K562 (cell line): ENCODE results near the gene OR7C1. TPM values are rescaled to one million over a fixed set of nuclear protein-coding genes. Genes with fewer than 3 reads are reported as not detected.

Source experiments
- ATAC-seq: fragments of 200-7000 bp; cut with Tn5 transposase; 3 replicates; pipeline ENCODE4 v1.9.1; 2020; ENCODE audit warnings: moderate library complexity
- BruUV-seq: library from RNA; stranded (reverse); fragments of 400-500 nt; replicated peaks from 2 replicates; lab custom pipeline; 2021; lab: Mats Ljungman, UMichigan
- CTCF ChIA-PET: fragments of 300-600 bp; formaldehyde crosslinking; extraction: SDS; loops from one replicate; lab custom pipeline; 2021; ENCODE audit warnings: low intra/inter-chr PET ratio; lab: Yijun Ruan, JAX
- POLR2A ChIA-PET: fragments of 300-600, 350-650 bp; sonication (Branson Sonifier 250); formaldehyde crosslinking; extraction: SDS; loops from one replicate; lab custom pipeline; 2021; ENCODE audit warnings: antibody characterized with exemption, inconsistent platforms; lab: Yijun Ruan, JAX
- DNase-seq, 4 experiments: peaks; one replicate each; pipeline versions ENCODE4 v3.0.0 to v3.0.0-alpha.2; 2011 to 2018; ENCODE audit warnings: low spot score in 3 of 4, mixed read lengths in 3 of 4; ENCODE audit errors: extremely low read depth in 1 of 4
- FAIRE-seq: peaks from 2 replicates; lab custom pipeline; 2011; peaks lifted over from hg19 to GRCh38; lab: Jason Lieb, UNC
- H2AFZ ChIP-seq: 2 replicates; pipeline ENCODE4 v1.6.0; 2011; ENCODE audit warnings: low read depth, low read length, control low read depth, inconsistent platforms
- H3K27ac ChIP-seq: fragments of 200-600 bp; 3 replicates; pipeline ENCODE4 v1.8.0; 2011; ENCODE audit warnings: low read depth, mild to moderate bottlenecking, control low read depth, inconsistent platforms, low read length, moderate library complexity, mixed read lengths; ENCODE audit errors: extremely low read depth
- H3K27me3 ChIP-seq, 2 experiments: fragments of 300-600 bp in 1 of 2; 2 replicates in 1 of 2; 3 replicates in 1 of 2; pipeline versions ENCODE4 v1.6.0 to v1.8.0; 2011; ENCODE audit warnings: inconsistent platforms in 2 of 2, low read length in 2 of 2, mild to moderate bottlenecking in 1 of 2, mixed read lengths in 1 of 2, moderate library complexity in 1 of 2; ENCODE audit not compliant: control insufficient read depth in 2 of 2, insufficient read depth in 2 of 2
- H3K36me3 ChIP-seq: fragments of 300-600 bp; 3 replicates; pipeline ENCODE4 v1.8.0; 2011; ENCODE audit warnings: mild to moderate bottlenecking, low read length, inconsistent platforms; ENCODE audit not compliant: control insufficient read depth, insufficient read depth
- H3K4me1 ChIP-seq, 2 experiments: fragments of 200-600 bp in 1 of 2; replicated peaks in 1 of 2; 2 replicates in 1 of 2; 3 replicates in 1 of 2; pipeline versions ENCODE4 v1.5.1 to v1.8.0; 2011; ENCODE audit warnings: inconsistent platforms in 2 of 2, low read length in 2 of 2, mild to moderate bottlenecking in 1 of 2, mixed read lengths in 1 of 2, moderate library complexity in 1 of 2; ENCODE audit not compliant: control insufficient read depth in 2 of 2, insufficient read depth in 2 of 2
- H3K4me2 ChIP-seq: 2 replicates; pipeline ENCODE4 v1.6.1; 2011; ENCODE audit warnings: low read length, control low read depth, inconsistent platforms, mixed read lengths; ENCODE audit not compliant: insufficient read depth
- H3K4me3 ChIP-seq: fragments of 200-600 bp; sonication (generic), shearing (Covaris generic); 2 replicates; pipeline ENCODE4 v1.5.1; 2016; ENCODE audit warnings: control low read depth, inconsistent platforms
- H3K79me2 ChIP-seq: fragments of 200-600 bp; 3 replicates; pipeline ENCODE4 v1.8.0; 2011; ENCODE audit warnings: low read length, inconsistent platforms; ENCODE audit not compliant: control insufficient read depth, insufficient read depth
- H3K9ac ChIP-seq, 2 experiments: 2 replicates each; pipeline versions ENCODE4 v1.6.0 to v1.6.1; 2011; ENCODE audit warnings: low read depth in 2 of 2, low read length in 2 of 2, control low read depth in 1 of 2, inconsistent platforms in 1 of 2, mild to moderate bottlenecking in 1 of 2, mixed read lengths in 1 of 2; ENCODE audit not compliant: insufficient read depth in 1 of 2
- H3K9me1 ChIP-seq: one replicate; pipeline ENCODE4 v1.6.0; 2011; ENCODE audit warnings: inconsistent platforms, mild to moderate bottlenecking, low read length, moderate library complexity; ENCODE audit not compliant: control insufficient read depth, insufficient read depth
- H3K9me3 ChIP-seq: replicated peaks from 2 replicates; pipeline ENCODE4 v1.5.1; 2011; ENCODE audit warnings: low read depth, low read length, inconsistent platforms; ENCODE audit not compliant: control insufficient read depth, insufficient read depth
- H4K20me1 ChIP-seq: replicated peaks from 2 replicates; pipeline ENCODE4 v1.6.1; 2011; ENCODE audit warnings: low read length, inconsistent platforms, mixed read lengths; ENCODE audit not compliant: control insufficient read depth, insufficient read depth
- BHLHE40 ChIP-seq: IDR thresholded peaks from 2 replicates; pipeline ENCODE4 v1.6.1; 2011; ENCODE audit warnings: low read length, improper control_type of control experiment
- ETV1 ChIP-seq: fragments of 450-650 bp; conservative IDR thresholded peaks from 2 replicates; pipeline ENCODE4 v1.6.1; 2016; ENCODE audit warnings: missing genetic modification characterization, control low read depth, low read depth, missing compliant biosample characterization
- EZH2 ChIP-seq: IDR thresholded peaks from 2 replicates; pipeline ENCODE4 v1.6.1; 2012; ENCODE audit warnings: low read depth, mild to moderate bottlenecking, inconsistent platforms, low read length, borderline replicate concordance
- FOSL1 ChIP-seq: fragments of 200-800 bp; sonication (Bioruptor generic); conservative IDR thresholded peaks from 2 replicates; pipeline ENCODE4 v1.6.1; 2016; ENCODE audit warnings: missing genetic modification characterization, missing compliant biosample characterization
- JUND ChIP-seq, 2 experiments: IDR thresholded peaks; 2 replicates in 1 of 2; 3 replicates in 1 of 2; pipeline ENCODE4 v1.6.1; 2011; ENCODE audit warnings: borderline replicate concordance in 2 of 2, low read depth in 2 of 2, low read length in 2 of 2, improper control_type of control experiment in 1 of 2, missing biosample characterization in 1 of 2, missing genetic modification characterization in 1 of 2, missing genetic modification reagents in 1 of 2
- KDM1A ChIP-seq, 2 experiments: fragments of 450-650 bp; IDR thresholded peaks; 2 replicates each; pipeline ENCODE4 v1.6.1; 2016; ENCODE audit warnings: mild to moderate bottlenecking in 2 of 2
- NFIC ChIP-seq: fragments of 450-650 bp; IDR thresholded peaks from 2 replicates; pipeline ENCODE4 v1.6.1; 2017; ENCODE audit warnings: mild to moderate bottlenecking, inconsistent platforms
- ZNF12 ChIP-seq: sonication (generic); formaldehyde crosslinking; IDR thresholded peaks from 2 replicates; pipeline ENCODE4 v1.4.0; 2020; ENCODE audit warnings: mild to moderate bottlenecking, missing genetic modification reagents
- WGBS: fragments of 100-300 bp; shearing (Covaris generic); methylation state at CpG from one replicate; pipeline ENCODE4 v1.1.6; 2016; ENCODE audit warnings: low coverage, mixed read lengths; ENCODE audit not compliant: insufficient coverage; ENCODE audit errors: missing lambda C conversion rate; 5-methylcytosine and 5-hydroxymethylcytosine counted together
- in situ Hi-C: fragments of 300-500 bp; cut with MboI; formaldehyde crosslinking; loops from 4 replicates; pipeline ENCODE4 v1.15.0; 2018; ENCODE audit warnings: inconsistent platforms, mixed read lengths
- intact Hi-C: fragments of 100-400 bp; cut with micrococcal nuclease; formaldehyde crosslinking; loops from 2 replicates; pipeline ENCODE4 v1.14.2; 2022
- polyA plus RNA-seq, 8 experiments: library from polyadenylated mRNA; depleted of rRNA in 4 of 8; stranded (reverse) in 5 of 8; unstranded in 3 of 8; fragments of >200 nt; fragmentation: Nextera tagmentation in 2 of 8; fragmentation: Illumina TruSeq in 1 of 8; extraction: Ambion mirVana in 2 of 8; extraction: Trizol in 1 of 8; gene quantifications; 2 replicates each; pipeline versions ENCODE4 v1.2.1 to v1.2.3, GENCODE V29; 2011 to 2014; ENCODE audit warnings: inconsistent platforms in 1 of 8, missing spikeins in 1 of 8
- total RNA-seq, 7 experiments: library from RNA; depleted of rRNA in 6 of 7; stranded (reverse); fragments of >200 nt in 6 of 7; fragmentation: Illumina TruSeq in 2 of 7; extraction: Trizol in 2 of 7; gene quantifications; 2 replicates each; pipeline versions ENCODE4 v1.2.1 to v1.2.3, GENCODE V29; 2011 to 2021; ENCODE audit warnings: low replicate concordance in 1 of 7
- TF ChIP-seq, protein P1 (sequence below), 2 experiments: fragments of 450-650 bp in 1 of 2; sonication (generic) in 1 of 2; formaldehyde crosslinking in 1 of 2; IDR thresholded peaks in 1 of 2; conservative IDR thresholded peaks in 1 of 2; 2 replicates each; pipeline versions ENCODE4 v1.6.1 to v1.8.1; 2016 to 2023; ENCODE audit warnings: mild to moderate bottlenecking in 2 of 2, moderate library complexity in 2 of 2, inconsistent platforms in 1 of 2, missing genetic modification reagents in 1 of 2

Gene OR7C1
- total and polyA plus RNA-seq, 9 of the 15 experiments (the other 6 are each of a cell fraction or from before 2014, with no cell fraction given): 0.01 to 0.18 (median 0.10) TPM; not detected in 1

DNA sequence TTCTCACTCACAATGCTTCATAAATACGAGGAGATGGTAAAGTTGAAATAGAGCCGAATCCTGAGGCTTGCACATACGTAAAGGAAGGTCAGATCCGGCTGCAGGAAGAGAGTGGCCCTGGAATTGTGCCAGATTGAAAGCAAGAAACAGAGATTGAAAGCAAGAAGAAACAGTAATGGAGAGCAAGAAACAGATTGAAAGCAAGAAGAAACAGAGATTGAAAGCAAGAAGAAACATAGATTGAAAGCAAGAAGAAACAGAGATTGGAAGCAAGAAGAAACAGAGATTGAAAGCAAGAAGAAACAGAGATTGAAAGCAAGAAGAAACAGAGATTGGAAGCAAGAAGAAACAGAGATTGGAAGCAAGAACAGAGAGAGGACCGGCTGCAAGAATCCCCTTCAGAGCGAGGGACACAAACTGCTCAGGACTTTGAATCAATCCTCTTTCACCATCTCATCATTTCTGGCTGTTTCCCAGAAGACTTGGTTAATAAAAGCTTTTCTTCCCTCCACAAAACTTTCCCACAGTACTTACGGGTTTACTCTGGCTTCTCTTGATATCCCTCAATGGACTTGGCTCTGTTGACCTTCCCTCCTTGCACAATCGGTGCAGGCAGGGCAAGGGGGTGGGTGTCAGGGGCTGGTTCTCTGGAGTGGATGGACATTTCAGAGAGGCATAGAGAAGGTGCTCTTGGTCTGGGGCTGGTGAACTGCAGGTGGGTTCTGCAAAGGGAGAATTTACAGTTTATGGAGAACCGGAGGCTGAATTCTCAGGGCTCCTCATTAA lies 25.5 kb downstream of the OR7C1 start:
- Histone ChIP-seq H3K9me1 (no peaks in the 10 kb centered on the region), H3K4me1 (no peaks in the 10 kb centered on the region), H3K79me2 (no peaks in the 10 kb centered on the region), H4K20me1 (no peaks in the 10 kb centered on the region), H2AFZ (no peak overlapping the region), H3K9me3 (no peaks in the 10 kb centered on the region), H3K27me3 (peaks cover 12 to 25% of the 10 kb centered on the region in 2 experiments; a peak in 3 of 5 replicates), H3K4me2 (no peak overlapping the region), H3K27ac (no peak overlapping the region), H3K9ac (no peak overlapping the region), H3K36me3 (no peaks in the 10 kb centered on the region), H3K4me3 (no peak overlapping the region)
- FAIRE-seq: peak; percentile 37
- no TSS peak for BruUV-seq
- under 1% methylated on average over 9 of the region's 9 CpGs for WGBS
- intact Hi-C loops: no loop called here
- in situ Hi-C loops: no loop called here
- TF ChIP-seq EZH2 (no peak), KDM1A (IDR thresholded peaks at IDR 0.05) (peak; percentile 66 to 70; a peak in 2 of 4 replicates), NFIC (peak; percentile 49; the same call in 1 of the 2 replicates), ZNF12 (CRISPR knock-in tag) (no peak)
- POLR2A ChIA-PET: no interaction called here
- CTCF ChIA-PET: no interaction called here
- no peak for ATAC-seq
- DNase-seq: no peak

DNA sequence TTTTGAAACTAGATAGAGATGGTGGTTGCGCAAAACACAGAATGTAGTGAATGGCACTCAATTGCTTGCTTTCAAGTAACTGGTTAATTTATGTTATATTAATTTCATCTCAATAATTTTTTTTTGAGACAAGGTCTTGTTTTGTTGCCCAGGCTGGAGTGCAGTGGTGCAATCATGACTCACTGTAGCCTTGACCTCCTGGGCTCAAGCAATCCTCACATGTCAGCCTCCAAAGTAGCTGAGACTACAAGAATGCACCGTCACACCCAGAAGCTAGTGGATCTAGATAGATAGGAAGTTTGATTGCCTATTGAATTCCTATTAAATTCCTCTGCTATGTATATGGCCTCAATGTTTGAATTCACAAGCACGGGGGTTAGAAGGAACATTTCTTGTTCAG lies 30.2 kb downstream of the OR7C1 start:
- in situ Hi-C loops: no loop called here
- TF ChIP-seq, protein P1, sequence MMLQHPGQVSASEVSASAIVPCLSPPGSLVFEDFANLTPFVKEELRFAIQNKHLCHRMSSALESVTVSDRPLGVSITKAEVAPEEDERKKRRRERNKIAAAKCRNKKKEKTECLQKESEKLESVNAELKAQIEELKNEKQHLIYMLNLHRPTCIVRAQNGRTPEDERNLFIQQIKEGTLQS (IDR thresholded peaks at IDR 0.05): peak; percentile 57
- TF ChIP-seq, protein P1 (CRISPR knock-in tag; conservative IDR thresholded peaks at IDR 0.05): no peak
- TF ChIP-seq BHLHE40 (no peak), ETV1 (no peak), FOSL1 (tag) (peak; percentile 53), JUND (IDR thresholded peaks at IDR 0.05; ENCODE audit: borderline replicate concordance, low read depth, low read length) (0 out of 2 replicates have a peak, but pooled peaks have one; percentile 7), JUND (tag; IDR thresholded peaks at IDR 0.05; ENCODE audit: borderline replicate concordance, low read depth, low read length) (no peak)

More for the DNA sequence above, 30.2 kb downstream of the OR7C1 start:
- H3K27ac ChIP-seq: no peak overlapping the region
- BruUV-seq: no TSS peak
- intact Hi-C loops: no loop called here
- no peak for ATAC-seq
- H3K79me2 ChIP-seq: no peaks in the 10 kb centered on the region
- ChIA-PET CTCF (no interaction called here), POLR2A (no interaction called here)
- no peak for FAIRE-seq
- peaks cover 3 to 6% of the 10 kb centered on the region in 2 experiments; a peak in 4 of 5 replicates for H3K27me3 ChIP-seq
- H2AFZ ChIP-seq: no peak overlapping the region
- H3K9me1 ChIP-seq: no peaks in the 10 kb centered on the region
- H3K4me3 ChIP-seq: no peak overlapping the region
- H3K9ac ChIP-seq: no peak overlapping the region
- DNase-seq: no peak
- no peak overlapping the region for H3K4me2 ChIP-seq
- H3K36me3 ChIP-seq: no peaks in the 10 kb centered on the region
- no peaks in the 10 kb centered on the region for H3K9me3 ChIP-seq
- no peaks in the 10 kb centered on the region; a peak in 1 of 5 replicates for H3K4me1 ChIP-seq
- no peaks in the 10 kb centered on the region for H4K20me1 ChIP-seq
- WGBS: 14% methylated on average over 3 of the region's 3 CpGs
